Uterus (tissue), 2 donors: ENCODE measurements around the gene EPHA7.

Experiments
- CTCF ChIP-seq, 4 experiments: fragments of 200-600 bp in 2 of 4; fragments of 450-650 bp in 2 of 4; sonication (generic) in 2 of 4; IDR thresholded peaks; one replicate each; pipeline ENCODE4 v1.5.1; 2016 to 2019; ENCODE audit warnings: antibody characterized with exemption in 4 of 4, mild to moderate bottlenecking in 2 of 4, moderate library complexity in 1 of 4
- POLR2A ChIP-seq, 2 donors: fragments of 450-650 bp; IDR thresholded peaks; one replicate each; pipeline ENCODE4 v1.6.1; 2016; ENCODE audit warnings: antibody characterized with exemption in 2 of 2, mild to moderate bottlenecking in 1 of 2, moderate library complexity in 1 of 2

- TF ChIP-seq CTCF (IDR thresholded peaks at IDR 0.05) = no peak
- no peak for TF ChIP-seq POLR2A (IDR thresholded peaks at IDR 0.05)
Observed at GRCh38 chr6:93373445-93373844, 45.9 kb downstream of the EPHA7 start.
